Esophagus muscularis mucosa (tissue), 3 donors: ENCODE results near the gene CLEC4G.

Source experiments
- CTCF ChIP-seq, 3 experiments: fragments of 200-600 bp in 2 of 3; fragments of 450-650 bp in 1 of 3; sonication (generic) in 2 of 3; IDR thresholded peaks; one replicate each; pipeline ENCODE4 v1.5.1; 2017 to 2019; ENCODE audit warnings: antibody characterized with exemption in 3 of 3, mild to moderate bottlenecking in 2 of 3, moderate library complexity in 1 of 3
- POLR2A ChIP-seq: fragments of 450-650 bp; IDR thresholded peaks from one replicate; pipeline ENCODE4 v1.6.1; 2017; ENCODE audit warnings: antibody characterized with exemption, moderate library complexity, mild to moderate bottlenecking, low read depth
- POLR2AphosphoS5 ChIP-seq, 2 donors: sonication (generic); formaldehyde crosslinking; IDR thresholded peaks; one replicate each; pipeline ENCODE4 v1.6.1; 2017; ENCODE audit warnings: antibody characterized with exemption in 2 of 2

DNA sequence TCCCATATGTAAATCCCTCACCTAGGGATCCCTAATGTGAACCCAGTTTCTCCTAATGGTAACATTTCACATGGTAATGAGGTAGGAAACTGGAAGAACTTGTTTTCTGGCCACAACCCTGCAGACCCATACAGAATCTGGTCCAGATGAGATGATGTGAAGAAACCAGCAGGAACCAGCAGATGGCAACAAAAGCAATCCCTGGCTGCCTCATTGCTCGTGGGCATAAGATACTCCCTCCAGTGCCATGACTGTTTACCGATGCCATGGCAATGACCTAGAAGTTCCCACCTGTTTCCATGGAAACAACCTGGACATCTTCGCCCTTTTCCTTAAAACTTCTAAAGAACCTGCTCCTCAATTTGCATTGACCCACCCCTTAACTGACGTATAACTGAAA lies 16.8 kb upstream of the CLEC4G start:
- no peak for TF ChIP-seq POLR2A
- no peak for TF ChIP-seq POLR2AphosphoS5 (IDR thresholded peaks at IDR 0.05)
- TF ChIP-seq CTCF (IDR thresholded peaks at IDR 0.05): no peak
